GM18870 (cell line): ENCODE results near the gene PSMB2.

Experiments
- ATAC-seq: cut with Tn5 transposase; IDR thresholded peaks from one replicate; pipeline ENCODE4 v1.9.1; 2021; ENCODE audit warnings: moderate library complexity; ENCODE audit not compliant: unreplicated experiment

The PSMB2 gene

DNA sequence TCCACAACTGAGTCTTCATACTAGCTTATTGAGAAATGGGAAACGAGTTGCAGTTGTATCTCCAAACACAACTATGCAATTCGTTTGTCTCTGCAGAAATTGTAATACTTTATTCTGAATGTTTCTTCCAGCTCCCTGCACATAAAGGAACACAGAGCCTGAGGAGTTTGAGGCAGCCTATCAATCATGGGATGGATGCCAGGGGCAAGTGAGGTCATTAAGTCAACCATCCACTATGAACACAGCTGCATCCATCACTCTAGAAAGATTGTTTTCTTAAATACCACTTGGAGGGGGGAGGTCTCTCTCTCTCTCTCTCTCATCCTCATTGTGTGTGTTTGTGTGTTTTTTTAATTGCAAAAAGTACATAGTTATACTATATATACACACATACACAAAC lies 2.9 kb upstream of the PSMB2 start:
- ATAC-seq = no peak

DNA sequence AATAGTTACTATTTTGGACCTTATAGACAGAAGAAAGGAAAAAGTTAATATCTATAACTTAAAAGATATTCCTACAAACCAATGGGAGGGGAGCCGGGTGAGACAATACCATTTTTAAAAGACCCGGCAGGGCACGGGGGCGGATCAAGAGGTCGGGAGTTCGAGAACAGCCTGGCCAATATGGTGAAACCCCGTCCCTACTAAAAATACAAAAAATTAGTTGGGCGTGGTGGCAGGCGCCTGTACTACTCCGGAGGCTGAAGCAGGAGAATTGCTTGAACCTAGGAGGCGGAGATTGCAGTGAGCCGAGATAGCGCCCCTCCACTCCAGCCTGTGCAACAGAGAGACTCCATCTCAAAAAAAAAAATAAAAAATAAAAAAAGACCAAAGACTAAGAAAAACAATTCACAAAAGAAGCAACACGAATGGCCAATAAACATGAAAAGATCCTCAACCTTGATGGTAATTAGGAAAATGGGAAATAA lies 1.2 kb upstream of the PSMB2 start:
- ATAC-seq = no peak

GRCh38 chr1:35640380-35641232 lies 720 bp downstream of the PSMB2 start:
- ATAC-seq = no peak

GRCh38 chr1:35637401-35637809 lies 3.9 kb downstream of the PSMB2 start:
- ATAC-seq = no peak

- no peak for ATAC-seq
These were observed 7.8 kb downstream of the PSMB2 start for GRCh38 chr1:35633547-35633946.

GRCh38 chr1:35631396-35631795 lies 9.9 kb downstream of the PSMB2 start:
- ATAC-seq = no peak

GRCh38 chr1:35629051-35629450 lies 12.3 kb downstream of the PSMB2 start:
- ATAC-seq = no peak

- ATAC-seq = no peak
These were observed 17.5 kb downstream of the PSMB2 start for GRCh38 chr1:35623832-35624231.

DNA sequence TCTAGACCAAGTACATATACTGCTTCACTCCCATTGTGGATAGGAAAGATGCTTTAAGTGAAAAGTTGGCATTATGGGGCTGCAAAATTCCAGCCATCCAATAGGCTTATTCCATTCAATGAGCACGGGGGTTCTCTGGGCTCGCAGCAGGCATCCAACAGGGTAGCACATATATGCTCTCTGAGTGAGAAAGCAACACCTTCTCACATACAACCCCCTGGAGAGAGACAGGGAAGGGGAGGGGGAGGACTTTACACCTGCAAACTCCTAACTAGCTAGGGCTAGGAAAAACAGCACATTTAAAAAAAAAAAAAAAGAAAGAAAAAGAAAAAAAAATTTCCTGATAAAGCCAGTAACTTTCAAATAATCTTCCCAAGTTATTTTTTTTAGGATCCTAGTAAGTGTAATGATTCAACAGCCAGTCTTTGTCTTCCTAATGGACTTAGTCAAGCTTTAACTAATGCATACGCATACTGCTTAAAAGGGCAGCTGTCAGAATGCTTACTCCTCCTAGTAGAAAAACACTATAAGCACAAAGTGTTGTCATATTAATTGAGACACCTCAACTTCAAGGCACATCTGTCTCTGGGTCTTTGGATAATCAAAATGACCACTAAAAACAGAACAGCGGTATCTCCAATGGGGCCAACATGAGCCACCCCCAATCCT lies 18.7 kb downstream of the PSMB2 start:
- no peak for ATAC-seq

DNA sequence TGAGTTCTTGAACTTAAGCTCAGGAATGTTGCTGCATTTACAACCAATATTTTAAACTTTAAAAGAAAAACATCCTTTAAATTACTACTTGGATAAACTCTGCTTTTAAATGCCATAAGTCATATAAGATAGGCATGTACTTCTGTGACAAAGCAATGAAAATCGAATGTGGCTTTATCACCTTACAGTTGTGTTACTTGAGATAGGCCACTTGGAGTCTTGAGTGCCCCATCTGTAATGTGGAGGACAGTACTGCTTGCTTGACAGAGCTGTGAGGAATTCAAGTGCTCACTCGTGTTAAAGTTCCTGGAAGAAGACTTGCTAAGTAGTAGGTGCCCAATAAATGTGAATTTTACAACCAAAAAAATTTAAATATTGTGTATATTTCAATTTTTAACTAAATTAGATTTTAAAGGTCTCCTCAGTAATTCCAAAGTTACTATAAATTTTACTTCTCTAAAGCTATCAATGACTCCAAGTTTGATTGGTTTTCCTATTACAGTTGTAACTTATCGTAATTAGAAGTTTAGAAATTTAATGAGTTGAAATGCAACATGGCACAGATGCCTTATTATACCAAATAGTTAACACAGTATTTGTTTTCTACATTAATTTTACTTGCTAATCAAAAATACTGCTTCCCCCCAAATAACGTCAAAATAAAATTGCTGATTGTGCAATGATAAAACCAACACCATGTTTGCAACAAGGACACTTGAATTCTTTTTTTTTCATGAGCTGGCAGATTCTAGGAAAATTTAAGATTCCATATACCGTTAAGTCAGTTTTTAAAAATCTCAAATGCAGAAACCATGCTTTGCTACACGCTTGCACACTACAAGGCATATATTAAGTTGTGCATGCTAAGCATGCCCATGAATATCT lies 21.8 kb downstream of the PSMB2 start:
- ATAC-seq = no peak

DNA sequence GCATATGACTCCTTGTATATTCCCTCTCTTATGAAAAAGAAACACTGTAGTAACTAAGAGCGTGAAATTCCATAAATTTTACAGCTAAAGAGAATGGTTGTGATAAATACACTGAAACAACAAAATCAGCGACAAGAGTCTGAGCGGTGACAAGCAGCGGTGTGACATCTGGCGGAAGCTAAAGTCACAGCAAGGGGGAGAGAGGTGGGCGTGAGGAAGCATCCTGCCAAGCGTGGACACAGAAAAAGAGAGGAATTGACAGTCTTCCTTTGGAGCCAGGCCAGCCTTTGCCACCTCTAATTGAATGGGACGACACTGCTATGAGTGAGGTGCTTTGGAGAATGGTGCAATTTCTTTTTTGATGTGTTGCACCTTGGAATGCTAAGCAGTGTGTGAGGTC lies 25.9 kb downstream of the PSMB2 start:
- ATAC-seq = no peak

- ATAC-seq = no peak
These were observed 29.7 kb downstream of the PSMB2 start for GRCh38 chr1:35611655-35612054.

DNA sequence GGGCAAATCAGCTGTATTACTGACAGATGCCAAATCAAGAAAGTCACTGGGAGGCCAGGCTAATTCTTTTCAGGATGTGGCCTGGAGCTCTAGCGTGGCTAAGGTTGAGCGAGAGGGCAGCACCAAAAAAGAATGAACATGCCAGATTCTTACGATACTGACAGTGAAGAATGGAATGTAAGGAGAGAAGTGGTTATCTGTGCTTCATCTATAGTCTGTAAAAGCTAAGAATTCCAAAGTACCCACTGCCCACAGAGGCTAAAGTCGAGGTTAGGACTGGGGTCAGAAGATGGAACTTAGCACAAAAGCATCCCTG lies 35.5 kb downstream of the PSMB2 start:
- no peak for ATAC-seq

- ATAC-seq = no peak
These were observed 36.1 kb downstream of the PSMB2 start for GRCh38 chr1:35605071-35605866.

DNA sequence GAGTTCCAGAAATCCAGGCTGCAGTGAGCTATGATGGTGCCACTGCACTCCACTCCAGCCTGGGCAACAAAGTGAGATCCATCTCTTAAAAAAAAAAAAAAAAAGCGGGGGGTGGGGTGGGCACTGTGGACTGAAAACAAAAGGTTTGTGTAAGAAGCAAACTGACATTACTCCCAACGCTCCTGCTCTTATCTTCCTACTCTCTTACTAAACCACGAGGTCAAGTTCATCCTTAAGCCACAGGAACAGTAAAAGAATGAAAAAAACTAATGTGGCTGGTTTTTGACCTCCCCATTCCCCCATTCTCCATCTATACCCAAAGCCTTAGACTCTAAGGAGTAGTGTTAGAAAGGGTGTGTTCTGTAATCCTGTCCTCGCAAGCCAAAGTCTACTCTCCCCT lies 37.4 kb downstream of the PSMB2 start:
- ATAC-seq = no peak

DNA sequence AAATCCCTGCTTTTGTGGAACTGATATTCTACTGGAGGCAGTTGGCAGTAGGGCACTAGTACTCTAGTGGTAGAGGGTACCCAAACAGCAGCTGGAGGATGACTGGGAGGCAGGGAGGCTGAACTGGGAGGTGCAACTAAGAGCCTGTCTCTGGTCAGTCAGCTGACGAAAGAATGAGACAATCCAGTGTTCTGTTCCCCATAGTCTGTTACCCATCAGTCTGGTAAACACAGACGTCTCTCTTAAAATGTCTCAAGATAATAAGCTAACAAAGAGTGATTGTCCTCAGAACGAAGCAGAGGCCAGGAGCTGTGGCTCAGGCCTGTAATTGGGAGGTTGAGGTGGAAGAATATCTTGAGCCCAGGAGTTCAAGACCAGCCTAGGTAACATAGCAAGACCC lies 37.9 kb downstream of the PSMB2 start:
- ATAC-seq = no peak

GRCh38 chr1:35600593-35600992 lies 40.7 kb downstream of the PSMB2 start:
- ATAC-seq = no peak

GRCh38 chr1:35599411-35599810 lies 41.9 kb downstream of the PSMB2 start:
- no peak for ATAC-seq

DNA sequence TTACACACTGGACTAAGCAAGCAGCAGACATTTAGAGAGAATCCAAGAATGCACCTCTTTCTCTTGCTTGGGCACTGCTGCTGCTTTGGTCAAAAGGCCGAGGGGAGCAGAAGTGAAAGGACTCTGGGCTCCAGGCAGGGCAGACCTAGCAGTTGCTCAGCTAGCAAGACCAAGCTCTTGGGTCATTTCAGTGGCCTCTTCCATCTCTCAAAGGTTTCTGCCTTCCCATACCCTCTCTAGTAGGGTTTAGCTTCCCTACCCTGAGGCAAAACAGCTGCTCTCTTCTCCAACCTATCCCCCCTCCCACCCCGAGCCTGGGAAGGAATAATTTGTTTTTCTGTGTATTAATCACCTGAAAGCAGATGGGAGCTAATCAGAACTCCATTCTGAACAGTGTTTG lies 42.4 kb downstream of the PSMB2 start:
- ATAC-seq = no peak

GRCh38 chr1:35597870-35598269 lies 43.5 kb downstream of the PSMB2 start:
- no peak for ATAC-seq

DNA sequence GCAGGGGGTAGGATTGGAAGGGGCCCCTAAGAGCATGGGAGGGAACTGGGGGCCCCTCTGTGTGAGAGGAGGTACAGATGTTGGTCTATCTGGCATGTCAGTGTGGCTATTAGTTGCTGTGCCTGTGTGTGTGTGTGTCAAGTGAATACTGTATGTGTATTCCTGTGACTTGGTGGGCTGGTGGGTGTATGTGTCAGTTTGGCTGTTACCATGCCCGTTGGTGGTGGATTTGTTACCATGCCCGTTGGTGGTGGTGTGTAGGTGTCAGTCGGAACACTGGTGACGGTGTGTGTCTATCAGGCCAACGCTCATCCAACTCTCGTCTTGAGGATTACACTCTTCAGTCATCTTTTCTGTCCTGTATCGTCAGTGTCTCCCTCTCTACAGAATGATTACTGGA lies 45.6 kb downstream of the PSMB2 start:
- ATAC-seq = no peak
